HepG2 (cell line): Measurements from ENCODE around the gene ELMOD1. TPM values are rescaled to one million over a fixed set of nuclear protein-coding genes. Genes with fewer than 3 reads are reported as not detected.
"Not testable (repeated sequence)": the region's sequence is repeated elsewhere in the genome, so short reads cannot be mapped to it uniquely, and the experiment has no call there.

Experiments used
- ATAC-seq: fragments of 200-7000 bp; cut with Tn5 transposase; 3 replicates; pipeline ENCODE4 v1.9.1; 2020; ENCODE audit warnings: mild to moderate bottlenecking, moderate library complexity
- BruUV-seq: library from RNA; stranded (reverse); fragments of 400-500 nt; replicated peaks from 2 replicates; lab custom pipeline; 2021; lab: Mats Ljungman, UMichigan
- CTCF ChIA-PET: fragments of 300-600 bp; formaldehyde crosslinking; extraction: SDS; loops from one replicate; lab custom pipeline; 2021; ENCODE audit warnings: low total read pairs, inconsistent platforms, low intra/inter-chr PET ratio; lab: Yijun Ruan, JAX
- POLR2A ChIA-PET: fragments of 350-600 bp; sonication (Branson Sonifier 250); formaldehyde crosslinking; loops from one replicate; lab custom pipeline; 2020; ENCODE audit warnings: antibody characterized with exemption, inconsistent platforms; lab: Yijun Ruan, JAX
- DNase-seq: peaks from one replicate; pipeline ENCODE4 v3.0.0-alpha.2; 2015; ENCODE audit warnings: low spot score
- FAIRE-seq: peaks from 3 replicates; lab custom pipeline; 2011; peaks lifted over from hg19 to GRCh38; lab: Jason Lieb, UNC
- H2AFZ ChIP-seq: one replicate; pipeline ENCODE4 v1.6.1; 2011; ENCODE audit warnings: low read length, inconsistent platforms
- H3K27ac ChIP-seq: fragments of 300-600 bp; 3 replicates; pipeline ENCODE4 v1.8.0; 2011; ENCODE audit warnings: mixed run types, mild to moderate bottlenecking, mixed read lengths, low read length, inconsistent platforms; ENCODE audit not compliant: insufficient read depth; ENCODE audit errors: extremely low read length
- H3K27me3 ChIP-seq, 2 experiments: fragments of 200-600 bp in 1 of 2; 2 replicates in 1 of 2; 3 replicates in 1 of 2; pipeline versions ENCODE4 v1.6.0 to v1.8.0; 2011; ENCODE audit warnings: low read length in 2 of 2, mild to moderate bottlenecking in 2 of 2, moderate library complexity in 2 of 2, inconsistent platforms in 1 of 2; ENCODE audit not compliant: insufficient read depth in 2 of 2, control insufficient read depth in 1 of 2
- H3K36me3 ChIP-seq, 2 experiments: fragments of 200-600 bp in 1 of 2; replicated peaks in 1 of 2; 2 replicates in 1 of 2; 3 replicates in 1 of 2; pipeline versions ENCODE4 v1.5.1 to v1.8.0; 2011; ENCODE audit warnings: low read length in 2 of 2, inconsistent platforms in 1 of 2; ENCODE audit not compliant: insufficient read depth in 2 of 2, control insufficient read depth in 1 of 2
- H3K4me1 ChIP-seq: 2 replicates; pipeline ENCODE4 v1.5.1; 2012; ENCODE audit warnings: low read length, inconsistent platforms; ENCODE audit not compliant: insufficient read depth
- H3K4me2 ChIP-seq: 2 replicates; pipeline ENCODE4 v1.6.0; 2011; ENCODE audit warnings: low read depth, low read length, inconsistent platforms
- H3K4me3 ChIP-seq, 3 experiments: fragments of 200-600 bp in 1 of 3; sonication (generic), shearing (Covaris generic) in 1 of 3; replicated peaks in 1 of 3; 2 replicates each; pipeline ENCODE4 v1.5.1; 2011 to 2016; ENCODE audit warnings: low read length in 3 of 3, inconsistent platforms in 2 of 3, low read depth in 2 of 3, mild to moderate bottlenecking in 2 of 3, control low read depth in 1 of 3, mixed read lengths in 1 of 3; ENCODE audit not compliant: insufficient read depth in 1 of 3
- H3K79me2 ChIP-seq: one replicate; pipeline ENCODE4 v1.6.1; 2011; ENCODE audit warnings: low read length, inconsistent platforms; ENCODE audit not compliant: insufficient read depth
- H3K9ac ChIP-seq: 2 replicates; pipeline ENCODE4 v1.6.0; 2011; ENCODE audit warnings: mild to moderate bottlenecking, low read depth, low read length, inconsistent platforms; ENCODE audit not compliant: insufficient read depth
- H3K9me3 ChIP-seq: 2 replicates; pipeline ENCODE4 v1.5.1; 2012; ENCODE audit warnings: mild to moderate bottlenecking, low read length
- H4K20me1 ChIP-seq: 2 replicates; pipeline ENCODE4 v1.6.0; 2011; ENCODE audit warnings: inconsistent platforms, mild to moderate bottlenecking, low read length, moderate library complexity; ENCODE audit not compliant: insufficient read depth
- ATF6 ChIP-seq: sonication (generic); formaldehyde crosslinking; conservative IDR thresholded peaks from 2 replicates; pipeline ENCODE4 v1.4.0; 2020; ENCODE audit warnings: missing genetic modification reagents
- GPN1 ChIP-seq: sonication (generic); formaldehyde crosslinking; IDR thresholded peaks from 2 replicates; pipeline ENCODE4 v1.5.1; 2020; ENCODE audit warnings: missing genetic modification reagents, borderline replicate concordance
- ZNF18 ChIP-seq: sonication (generic); formaldehyde crosslinking; IDR thresholded peaks from 2 replicates; pipeline ENCODE4 v1.8.0; 2022; ENCODE audit warnings: mild to moderate bottlenecking, missing genetic modification reagents; ENCODE audit not compliant: insufficient replicate concordance
- WGBS: methylation state at CpG from one replicate; pipeline ENCODE4 v1.1.6; 2017; ENCODE audit warnings: low lambda C conversion rate; 5-methylcytosine and 5-hydroxymethylcytosine counted together
- in situ Hi-C: cut with HindIII; loops from 2 replicates; pipeline ENCODE4 v1.10.0; 2017; ENCODE audit warnings: low pct_unique_long_range_greater_than_20kb; ENCODE audit not compliant: extremely low pct_ligation_motif_present
- intact Hi-C: fragments of 100-400 bp; cut with micrococcal nuclease; formaldehyde crosslinking; loops from one replicate; pipeline ENCODE4 v1.10.0; 2022; ENCODE audit not compliant: unreplicated experiment
- polyA plus RNA-seq, 8 experiments: library from polyadenylated mRNA; depleted of rRNA in 3 of 8; stranded (reverse) in 7 of 8; unstranded in 1 of 8; fragments of >200 nt; fragmentation: Illumina TruSeq in 4 of 8; extraction: Trizol in 4 of 8; gene quantifications; 2 replicates each; pipeline versions ENCODE4 v1.2.1 to v1.2.3, GENCODE V29; 2011 to 2016; ENCODE audit warnings: low read depth in 4 of 8, missing spikeins in 1 of 8, mixed read lengths in 1 of 8; ENCODE audit not compliant: insufficient read depth in 1 of 8
- total RNA-seq, 5 experiments: library from RNA; depleted of rRNA; stranded (reverse); fragments of >200 nt; fragmentation: Illumina TruSeq; extraction: Trizol; gene quantifications; 2 replicates each; pipeline ENCODE4 v1.2.3, GENCODE V29; 2016; ENCODE audit warnings: low read depth in 1 of 5

Gene ELMOD1
- total and polyA plus RNA-seq, 2 of the 13 experiments (the other 11 are each of a cell fraction or from before 2014, with no cell fraction given): not detected

- FAIRE-seq, ATAC-seq, H3K4me1 ChIP-seq, CTCF ChIA-PET, POLR2A ChIA-PET, H3K27me3 ChIP-seq, H3K79me2 ChIP-seq, H3K4me2 ChIP-seq, H4K20me1 ChIP-seq, H3K27ac ChIP-seq, BruUV-seq, H2AFZ ChIP-seq, H3K9me3 ChIP-seq, H3K36me3 ChIP-seq, intact Hi-C loops, in situ Hi-C loops, H3K4me3 ChIP-seq, H3K9ac ChIP-seq, DNase-seq: not testable (repeated sequence)
- WGBS: 50% methylated on average over 2 of the region's 2 CpGs
Observed at GRCh38 chr11:107579169-107579568, 11.8 kb upstream of the ELMOD1 start.

GRCh38 chr11:107581147-107581546, 9.8 kb upstream of the ELMOD1 start:
- 33% methylated on average over 3 of the region's 3 CpGs for WGBS
- H3K9me3 ChIP-seq: no peaks in the 10 kb centered on the region
- H3K4me3 ChIP-seq: no peak overlapping the region
- no peak overlapping the region for H3K4me2 ChIP-seq
- in situ Hi-C loops (no loop called here), intact Hi-C loops (no loop called here)
- no peaks in the 10 kb centered on the region for H3K79me2 ChIP-seq
- peaks cover 0 to 2% of the 10 kb centered on the region in 2 experiments; a peak in 1 of 5 replicates for H3K27me3 ChIP-seq
- no peak overlapping the region for H3K27ac ChIP-seq
- H3K4me1 ChIP-seq: no peaks in the 10 kb centered on the region
- no peak overlapping the region for H3K9ac ChIP-seq
- TF ChIP-seq GPN1 (CRISPR knock-in tag): no peak
- no peak for TF ChIP-seq ZNF18 (CRISPR knock-in tag)
- TF ChIP-seq ATF6 (CRISPR knock-in tag): no peak
- TF ChIP-seq, all 625 proteins: peak for 0
- CTCF ChIA-PET: no interaction called here
- ATAC-seq: no peak
- POLR2A ChIA-PET: no interaction called here
- BruUV-seq: no TSS peak
- H2AFZ ChIP-seq: no peak overlapping the region
- no peak for DNase-seq
- no peaks in the 10 kb centered on the region for H3K36me3 ChIP-seq
- FAIRE-seq: no peak
- no peaks in the 10 kb centered on the region for H4K20me1 ChIP-seq
